CD4-positive, alpha-beta memory T cell (primary cell): Measurements from ENCODE around the gene ANO1. TPM values are rescaled to one million over a fixed set of nuclear protein-coding genes. Genes with fewer than 3 reads are reported as not detected.
"Not testable (repeated sequence)": the region's sequence is repeated elsewhere in the genome, so short reads cannot be mapped to it uniquely, and the experiment has no call there.

Source experiments
- CTCF ChIA-PET: fragments of 350-600 bp; sonication (Branson Sonifier 250); formaldehyde crosslinking; loops from one replicate; lab custom pipeline; 2021; ENCODE audit warnings: inconsistent platforms; ENCODE audit not compliant: partially characterized antibody; lab: Charles Lee
- POLR2A ChIA-PET: fragments of 350-600 bp; sonication (Branson Sonifier 250); formaldehyde crosslinking; loops from one replicate; lab custom pipeline; 2021; ENCODE audit not compliant: partially characterized antibody; lab: Charles Lee
- DNase-seq, 5 donors: peaks; one replicate each; pipeline versions ENCODE4 v3.0.0 to v3.0.0-alpha.2; 2020 to 2022; ENCODE audit warnings: mixed read lengths in 1 of 5
- H3K27ac ChIP-seq: one replicate; pipeline ENCODE4 v1.7.0; 2013; ENCODE audit warnings: low read depth, low read length
- H3K27me3 ChIP-seq: 2 replicates; pipeline ENCODE4 v1.7.0; 2013; ENCODE audit warnings: mild to moderate bottlenecking, low read length, moderate library complexity; ENCODE audit not compliant: insufficient read depth
- H3K36me3 ChIP-seq: 2 replicates; pipeline ENCODE4 v1.7.0; 2013; ENCODE audit warnings: mild to moderate bottlenecking, low read length, moderate library complexity; ENCODE audit not compliant: insufficient read depth
- H3K4me1 ChIP-seq: 2 replicates; pipeline ENCODE4 v1.7.0; 2013; ENCODE audit warnings: mild to moderate bottlenecking, low read length, moderate library complexity; ENCODE audit not compliant: insufficient read depth
- H3K4me3 ChIP-seq, 2 donors: one replicate each; pipeline ENCODE4 v1.7.0; 2013; ENCODE audit warnings: low read length in 2 of 2, mild to moderate bottlenecking in 1 of 2
- H3K9me3 ChIP-seq, 2 donors: one replicate each; pipeline ENCODE4 v1.7.0; 2013; ENCODE audit warnings: low read length in 2 of 2, control low read depth in 1 of 2; ENCODE audit not compliant: control insufficient read depth in 1 of 2
- H3K27ac Mint-ChIP-seq, 7 donors: one replicate each; pipeline ENCODE4 v1.8.0; 2020 to 2021; ENCODE audit warnings: mixed read lengths in 7 of 7, mild to moderate bottlenecking in 6 of 7, inconsistent platforms in 3 of 7, moderate library complexity in 3 of 7
- H3K27me3 Mint-ChIP-seq, 2 donors: one replicate each; pipeline ENCODE4 v1.8.0; 2020 to 2021; ENCODE audit warnings: mixed read lengths in 2 of 2
- H3K36me3 Mint-ChIP-seq, 2 donors: one replicate each; pipeline ENCODE4 v1.8.0; 2020 to 2021; ENCODE audit warnings: mixed read lengths in 2 of 2, inconsistent platforms in 1 of 2, mild to moderate bottlenecking in 1 of 2
- H3K4me1 Mint-ChIP-seq, 4 donors: one replicate each; pipeline ENCODE4 v1.8.0; 2020 to 2021; ENCODE audit warnings: mixed read lengths in 4 of 4, mild to moderate bottlenecking in 1 of 4
- H3K4me3 Mint-ChIP-seq, 8 donors: one replicate each; pipeline ENCODE4 v1.8.0; 2020 to 2021; ENCODE audit warnings: mixed read lengths in 8 of 8, mild to moderate bottlenecking in 7 of 8, moderate library complexity in 6 of 8, inconsistent platforms in 3 of 8
- H3K9me3 Mint-ChIP-seq, 8 donors: one replicate each; pipeline ENCODE4 v1.8.0; 2020 to 2021; ENCODE audit warnings: mixed read lengths in 8 of 8, mild to moderate bottlenecking in 5 of 8, inconsistent platforms in 3 of 8, moderate library complexity in 1 of 8
- intact Hi-C: fragments of 100-400 bp; cut with micrococcal nuclease; formaldehyde crosslinking; loops from one replicate; pipeline ENCODE4 v1.15.1; 2023
- polyA plus RNA-seq, 2 donors: library from polyadenylated mRNA; unstranded; fragments of 300-500 nt; fragmentation: Illumina TruSeq; gene quantifications; one replicate each; pipeline ENCODE4 v1.2.3, GENCODE V29; 2021
- total RNA-seq, 2 experiments: library from RNA; stranded (reverse); gene quantifications; one replicate each; pipeline ENCODE4 v1.2.3, GENCODE V29; 2021

Gene ANO1
- total and polyA plus RNA-seq, 4 experiments from 2014 or later = not detected

GRCh38 chr11:70032943-70033710, 45.0 kb upstream of the ANO1 start:
- H3K4me3 Mint-ChIP-seq = no peak overlapping the region
- H3K27me3 Mint-ChIP-seq = peaks cover 8 to 19% of the 10 kb centered on the region in 2 donors
- no peaks in the 10 kb centered on the region for H3K4me1 Mint-ChIP-seq
- Histone ChIP-seq H3K27me3 (no peaks in the 10 kb centered on the region), H3K9me3 (no peaks in the 10 kb centered on the region), H3K4me1 (no peaks in the 10 kb centered on the region), H3K27ac (no peak overlapping the region), H3K4me3 (no peak overlapping the region), H3K36me3 (no peaks in the 10 kb centered on the region)
- CTCF ChIA-PET = no interaction called here
- intact Hi-C loops = no loop called here
- peaks cover 0 to 13% (median 3%) of the 10 kb centered on the region in 8 donors for H3K9me3 Mint-ChIP-seq
- no peak for DNase-seq
- H3K27ac Mint-ChIP-seq = no peak overlapping the region
- no peaks in the 10 kb centered on the region for H3K36me3 Mint-ChIP-seq
- POLR2A ChIA-PET = no interaction called here

- ChIA-PET CTCF (no interaction called here), POLR2A (no interaction called here)
- DNase-seq = no peak
- Histone ChIP-seq H3K27ac (no peak overlapping the region), H3K9me3 (no peaks in the 10 kb centered on the region), H3K4me3 (no peak overlapping the region), H3K27me3 (no peaks in the 10 kb centered on the region), H3K36me3 (no peaks in the 10 kb centered on the region), H3K4me1 (no peaks in the 10 kb centered on the region)
- H3K4me3 Mint-ChIP-seq = no peak overlapping the region
- peaks cover 0 to 18% (median 6%) of the 10 kb centered on the region in 8 donors for H3K9me3 Mint-ChIP-seq
- no peaks in the 10 kb centered on the region for H3K36me3 Mint-ChIP-seq
- H3K27me3 Mint-ChIP-seq = peaks cover 11 to 19% of the 10 kb centered on the region in 2 donors
- H3K27ac Mint-ChIP-seq = no peak overlapping the region
- no peaks in the 10 kb centered on the region for H3K4me1 Mint-ChIP-seq
- intact Hi-C loops = no loop called here
Observed at GRCh38 chr11:70033711-70034070, 44.4 kb upstream of the ANO1 start.

DNA sequence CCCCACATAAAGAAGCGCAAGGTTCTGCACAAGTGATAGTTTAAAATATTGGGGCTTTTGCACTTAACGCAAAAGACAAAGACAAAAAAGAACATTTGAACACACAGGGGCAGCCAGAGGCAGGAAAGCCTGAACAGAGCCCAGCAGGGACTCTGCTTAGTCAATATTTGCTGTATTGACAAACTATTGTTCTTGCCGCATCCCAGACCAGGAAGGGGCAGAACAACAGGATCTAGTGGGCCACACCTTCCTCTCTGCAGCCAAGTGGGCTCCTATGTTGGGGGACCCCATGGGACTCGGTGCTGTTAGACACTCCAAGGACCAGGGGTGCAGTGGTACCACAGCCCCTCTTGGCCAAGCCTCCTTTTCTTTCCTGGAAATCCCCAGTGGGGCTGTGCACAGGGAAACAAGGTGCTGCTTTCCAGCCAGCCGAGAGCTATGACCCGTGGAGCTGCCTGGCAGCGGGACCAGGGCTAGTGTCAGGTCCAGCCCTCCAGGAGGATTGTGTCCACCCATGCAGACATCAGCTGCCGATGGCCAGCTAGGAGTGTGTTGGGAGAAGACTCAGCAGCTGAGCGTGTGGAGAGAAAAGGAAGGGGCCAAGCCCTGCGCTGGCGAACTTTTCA, 43.3 kb upstream of the ANO1 start:
- H3K36me3 ChIP-seq = no peaks in the 10 kb centered on the region
- H3K9me3 Mint-ChIP-seq = peaks cover 0 to 23% (median 9%) of the 10 kb centered on the region in 8 donors

GRCh38 chr11:70035665-70036064, 42.5 kb upstream of the ANO1 start:
- H3K27me3 ChIP-seq, H3K4me3 ChIP-seq, H3K36me3 ChIP-seq, intact Hi-C loops, H3K27ac Mint-ChIP-seq, H3K27ac ChIP-seq, H3K4me1 Mint-ChIP-seq, H3K4me1 ChIP-seq, H3K4me3 Mint-ChIP-seq, POLR2A ChIA-PET, CTCF ChIA-PET, DNase-seq, H3K9me3 ChIP-seq, H3K36me3 Mint-ChIP-seq: not testable (repeated sequence)
- peaks cover 23 to 28% of the 10 kb centered on the region in 2 donors for H3K27me3 Mint-ChIP-seq
- H3K9me3 Mint-ChIP-seq = peaks cover 0 to 23% (median 11%) of the 10 kb centered on the region in 8 donors

More for the DNA sequence above, 43.3 kb upstream of the ANO1 start:
- H3K27me3 ChIP-seq = no peaks in the 10 kb centered on the region
- no peak overlapping the region for H3K4me3 Mint-ChIP-seq
- H3K36me3 Mint-ChIP-seq = no peaks in the 10 kb centered on the region
- CTCF ChIA-PET = interaction anchor here (0.8 kb wide), 1 partner anchor 133 kb away, joined by 3 read pairs; no protein-coding TSS in a partner anchor
- H3K27me3 Mint-ChIP-seq = peaks cover 18 to 24% of the 10 kb centered on the region in 2 donors
- POLR2A ChIA-PET = no interaction called here
- DNase-seq = no peak
- no peak overlapping the region for H3K27ac ChIP-seq
- intact Hi-C loops = no loop called here
- H3K4me3 ChIP-seq = no peak overlapping the region
- H3K9me3 ChIP-seq = no peaks in the 10 kb centered on the region
- H3K4me1 ChIP-seq = no peaks in the 10 kb centered on the region
- no peaks in the 10 kb centered on the region for H3K4me1 Mint-ChIP-seq
- no peak overlapping the region for H3K27ac Mint-ChIP-seq

DNA sequence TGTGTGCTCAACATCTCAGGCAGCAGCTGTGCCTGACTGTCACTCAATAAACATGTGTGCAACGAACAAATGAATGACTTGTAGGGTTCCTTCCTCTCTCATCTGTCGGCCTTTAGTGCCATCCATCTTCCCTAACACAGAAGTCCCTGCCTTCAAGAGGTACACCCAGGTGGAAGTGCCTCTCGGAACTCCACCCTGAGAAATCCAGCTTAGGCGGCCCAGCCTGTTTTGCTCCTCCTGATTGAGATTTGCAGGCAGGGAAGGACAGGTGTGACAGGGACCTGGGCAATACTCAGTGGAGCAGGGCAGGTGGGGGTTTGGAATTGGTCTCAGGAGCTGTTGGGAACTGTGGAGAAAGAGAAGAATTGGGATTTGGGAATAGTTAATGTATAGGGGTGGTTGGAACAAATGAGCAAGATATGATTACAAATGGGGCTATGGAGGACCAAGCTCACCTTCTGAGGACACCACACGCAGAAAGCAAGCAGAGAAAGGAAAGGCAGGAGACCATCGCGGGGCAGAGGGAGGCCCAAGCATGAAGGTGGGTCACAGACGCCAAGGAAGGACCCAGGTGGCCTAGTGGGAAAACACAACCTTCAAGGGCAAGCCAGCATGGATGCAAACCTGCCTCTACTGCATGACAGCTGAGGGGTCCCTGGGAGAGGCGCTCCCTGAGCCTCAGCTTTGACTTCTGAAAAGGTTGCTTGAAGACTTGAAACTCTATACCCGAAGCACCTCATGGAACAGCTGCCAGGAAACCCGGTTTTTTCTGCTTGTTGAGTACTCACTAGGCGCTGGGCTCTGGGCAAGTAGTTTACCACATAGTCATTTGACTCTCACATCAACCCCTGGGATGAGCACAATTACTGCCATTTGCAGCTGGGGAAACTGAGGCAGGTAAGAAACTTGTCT, 40.9 kb upstream of the ANO1 start:
- H3K36me3 Mint-ChIP-seq = peaks cover 4 to 5% of the 10 kb centered on the region in 2 donors
- Histone ChIP-seq H3K27ac (no peak overlapping the region), H3K36me3 (no peaks in the 10 kb centered on the region), H3K4me3 (no peak overlapping the region), H3K9me3 (no peaks in the 10 kb centered on the region), H3K4me1 (no peaks in the 10 kb centered on the region), H3K27me3 (no peaks in the 10 kb centered on the region)
- ChIA-PET CTCF (no interaction called here), POLR2A (no interaction called here)
- H3K27ac Mint-ChIP-seq = no peak overlapping the region
- H3K27me3 Mint-ChIP-seq = peaks cover 22 to 27% of the 10 kb centered on the region in 2 donors
- DNase-seq = no peak
- no peaks in the 10 kb centered on the region for H3K4me1 Mint-ChIP-seq
- intact Hi-C loops = no loop called here
- H3K4me3 Mint-ChIP-seq = no peak overlapping the region
- H3K9me3 Mint-ChIP-seq = peaks cover 1 to 35% (median 19%) of the 10 kb centered on the region in 8 donors

GRCh38 chr11:70038034-70038834, 39.9 kb upstream of the ANO1 start:
- DNase-seq = no peak
- Mint-ChIP-seq H3K27me3 (peaks cover 22 to 28% of the 10 kb centered on the region in 2 donors), H3K9me3 (peaks cover 2 to 45% (median 29%) of the 10 kb centered on the region in 8 donors), H3K27ac (peak overlapping the region in 1 of 7 donors; percentile 47), H3K36me3 (peaks cover 5 to 8% of the 10 kb centered on the region in 2 donors), H3K4me3 (no peak overlapping the region), H3K4me1 (no peaks in the 10 kb centered on the region)
- no peaks in the 10 kb centered on the region for H3K9me3 ChIP-seq
- H3K4me1 ChIP-seq = no peaks in the 10 kb centered on the region
- no peaks in the 10 kb centered on the region for H3K36me3 ChIP-seq
- no peak overlapping the region for H3K27ac ChIP-seq
- intact Hi-C loops = no loop called here
- ChIA-PET CTCF (no interaction called here), POLR2A (no interaction called here)
- H3K27me3 ChIP-seq = no peaks in the 10 kb centered on the region
- no peak overlapping the region for H3K4me3 ChIP-seq
